Mesendoderm (in vitro differentiated cells): Measurements from ENCODE around the gene PLD5.
A peak's percentile ranks its signal among the peaks of the same experiment; 100 is the strongest.
"Not testable (repeated sequence)": the region's sequence is repeated elsewhere in the genome, so short reads cannot be mapped to it uniquely, and the experiment has no call there.

Experiments
- DNase-seq: peaks from one replicate; pipeline ENCODE4 v3.0.0; 2013
- H2AK5ac ChIP-seq: 2 replicates; pipeline ENCODE4 v1.6.1; 2013; ENCODE audit warnings: low read length, inconsistent platforms
- H2BK120ac ChIP-seq: 2 replicates; pipeline ENCODE4 v1.6.1; 2013; ENCODE audit warnings: low read depth, mild to moderate bottlenecking, low read length, moderate library complexity, mixed read lengths
- H2BK15ac ChIP-seq: replicated peaks from 2 replicates; pipeline ENCODE4 v1.6.1; 2013; ENCODE audit warnings: low read depth, mild to moderate bottlenecking, moderate library complexity
- H2BK5ac ChIP-seq: 2 replicates; pipeline ENCODE4 v1.6.1; 2013; ENCODE audit warnings: low read length, inconsistent platforms
- H3K18ac ChIP-seq: 2 replicates; pipeline ENCODE4 v1.6.1; 2013; ENCODE audit warnings: mild to moderate bottlenecking, low read length, mixed read lengths
- H3K23ac ChIP-seq: one replicate; pipeline ENCODE4 v1.6.1; 2013; ENCODE audit warnings: low read length
- H3K27ac ChIP-seq: 2 replicates; pipeline ENCODE4 v1.5.1; 2013; ENCODE audit warnings: low read depth, mild to moderate bottlenecking, inconsistent platforms, low read length, moderate library complexity
- H3K27me3 ChIP-seq: 2 replicates; pipeline ENCODE4 v1.6.1; 2013; ENCODE audit warnings: low read length, control low read depth, mild to moderate bottlenecking, inconsistent platforms; ENCODE audit not compliant: insufficient read depth, poor library complexity
- H3K36me3 ChIP-seq: 2 replicates; pipeline ENCODE4 v1.6.1; 2013; ENCODE audit warnings: low read length, inconsistent platforms; ENCODE audit not compliant: control insufficient read depth, insufficient read depth
- H3K4ac ChIP-seq: one replicate; pipeline ENCODE4 v1.6.1; 2013; ENCODE audit warnings: low read depth, mild to moderate bottlenecking, low read length, moderate library complexity
- H3K4me1 ChIP-seq: 2 replicates; pipeline ENCODE4 v1.6.1; 2013; ENCODE audit warnings: low read depth, low read length, inconsistent platforms; ENCODE audit not compliant: control insufficient read depth
- H3K4me2 ChIP-seq: 2 replicates; pipeline ENCODE4 v1.6.1; 2013; ENCODE audit warnings: low read length
- H3K4me3 ChIP-seq: 2 replicates; pipeline ENCODE4 v1.5.1; 2013; ENCODE audit warnings: mild to moderate bottlenecking, low read length
- H3K56ac ChIP-seq: one replicate; pipeline ENCODE4 v1.6.1; 2013; ENCODE audit warnings: low read length
- H3K79me1 ChIP-seq: 2 replicates; pipeline ENCODE4 v1.6.1; 2013; ENCODE audit warnings: low read length, inconsistent platforms
- H3K79me2 ChIP-seq: 2 replicates; pipeline ENCODE4 v1.6.1; 2013; ENCODE audit warnings: mild to moderate bottlenecking, low read length; ENCODE audit not compliant: control insufficient read depth, insufficient read depth
- H3K9ac ChIP-seq: 2 replicates; pipeline ENCODE4 v1.6.1; 2013; ENCODE audit warnings: low read length, inconsistent platforms
- H4K5ac ChIP-seq: one replicate; pipeline ENCODE4 v1.6.1; 2013; ENCODE audit warnings: low read length
- H4K8ac ChIP-seq: one replicate; pipeline ENCODE4 v1.6.1; 2013; ENCODE audit warnings: low read depth, mild to moderate bottlenecking, control low read depth, low read length, moderate library complexity
- WGBS: extraction: QIAGEN DNeasy Blood & Tissue Kit; methylation state at CpG from one replicate; pipeline ENCODE4 v1.1.7; 2013; ENCODE audit warnings: low lambda C conversion rate, missing lambda C conversion rate; ENCODE audit not compliant: insufficient coverage; ENCODE audit errors: extremely low coverage; 5-methylcytosine and 5-hydroxymethylcytosine counted together

The PLD5 gene

DNA sequence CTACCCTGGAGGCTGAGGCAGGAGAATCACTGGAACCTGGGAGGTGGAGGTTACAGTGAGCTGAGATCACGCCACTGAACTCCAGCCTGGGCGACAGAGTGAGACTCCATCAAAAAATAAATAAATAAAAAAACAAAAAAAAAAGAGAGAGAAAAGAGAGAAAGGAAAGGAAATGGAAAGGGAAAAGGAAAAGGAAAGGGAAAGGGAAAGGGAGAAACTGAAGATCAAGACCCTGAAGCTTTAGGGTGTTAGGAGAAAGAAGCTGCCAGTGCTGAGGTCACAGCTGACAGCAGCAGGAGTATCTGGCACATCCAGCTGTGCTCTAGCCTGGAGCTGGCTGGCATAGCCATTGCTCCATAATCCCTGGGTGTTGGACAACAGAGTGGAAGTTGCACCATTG, 257.5 kb downstream of the PLD5 start:
- H3K4me2 ChIP-seq, H2AK5ac ChIP-seq, H2BK15ac ChIP-seq, H3K9ac ChIP-seq, H4K5ac ChIP-seq, H4K8ac ChIP-seq, H2BK5ac ChIP-seq, H3K36me3 ChIP-seq, H3K4me1 ChIP-seq, H3K18ac ChIP-seq, H3K23ac ChIP-seq, H3K79me2 ChIP-seq, H3K79me1 ChIP-seq, H2BK120ac ChIP-seq, DNase-seq, H3K4me3 ChIP-seq, H3K27ac ChIP-seq, H3K56ac ChIP-seq, H3K27me3 ChIP-seq, H3K4ac ChIP-seq: not testable (repeated sequence)
- WGBS, result no CpG with 5 or more reads among the region's 2 CpGs

GRCh38 chr1:242264419-242264818, 260.1 kb downstream of the PLD5 start:
- not testable (repeated sequence) for H3K18ac ChIP-seq, DNase-seq, H3K4me3 ChIP-seq, H2BK120ac ChIP-seq, H3K79me1 ChIP-seq, H2AK5ac ChIP-seq, H3K36me3 ChIP-seq, H3K27ac ChIP-seq, H2BK15ac ChIP-seq, H3K4me2 ChIP-seq, H3K23ac ChIP-seq, H3K56ac ChIP-seq, H3K4me1 ChIP-seq, H3K4ac ChIP-seq, H2BK5ac ChIP-seq, H3K79me2 ChIP-seq, H3K27me3 ChIP-seq, H4K5ac ChIP-seq, H3K9ac ChIP-seq, H4K8ac ChIP-seq
- no CpG with 5 or more reads among the region's 7 CpGs for WGBS

DNA sequence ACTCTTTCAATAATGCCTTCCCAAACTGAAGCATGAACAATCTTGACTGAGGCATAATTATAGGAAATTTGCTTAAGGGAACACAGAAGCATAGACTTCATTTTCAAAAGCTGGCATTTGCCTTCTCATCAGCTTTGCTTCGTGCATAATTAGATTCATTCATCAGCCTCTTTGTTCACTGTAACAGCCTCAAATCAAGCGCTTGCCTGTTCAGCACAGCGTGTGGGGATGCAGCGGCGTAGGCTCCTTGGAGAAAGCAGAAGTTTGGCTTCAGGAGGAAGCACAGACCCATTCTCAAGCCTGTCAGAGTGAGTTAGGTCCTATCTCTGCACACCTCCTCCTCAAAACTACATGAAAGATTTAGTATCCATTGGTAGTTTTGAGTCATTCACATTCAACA, 279.2 kb downstream of the PLD5 start:
- Histone ChIP-seq H3K79me1 (no peaks in the 10 kb centered on the region), H3K79me2 (no peaks in the 10 kb centered on the region), H3K23ac (no peak overlapping the region), H3K27me3 (no peaks in the 10 kb centered on the region), H3K4me2 (no peak overlapping the region), H2BK5ac (no peak overlapping the region), H3K36me3 (no peaks in the 10 kb centered on the region), H3K4ac (no peak overlapping the region), H4K8ac (no peak overlapping the region), H2BK120ac (no peak overlapping the region), H3K18ac (no peak overlapping the region), H4K5ac (no peak overlapping the region), H3K9ac (no peak overlapping the region), H3K27ac (no peak overlapping the region), H3K4me3 (no peak overlapping the region), H3K56ac (no peak overlapping the region), H2AK5ac (no peak overlapping the region), H3K4me1 (peaks cover 3% of the 10 kb centered on the region), H2BK15ac (no peak overlapping the region)
- no CpG with 5 or more reads among the region's 5 CpGs for WGBS
- DNase-seq, result no peak

GRCh38 chr1:242243472-242243871, 281.0 kb downstream of the PLD5 start:
- H2BK5ac ChIP-seq, result no peak overlapping the region
- H3K79me2 ChIP-seq, result no peaks in the 10 kb centered on the region
- DNase-seq, result no peak
- no peak overlapping the region for H3K27ac ChIP-seq
- no peak overlapping the region for H3K23ac ChIP-seq
- peaks cover 3% of the 10 kb centered on the region for H3K4me1 ChIP-seq
- no peak overlapping the region for H3K4me2 ChIP-seq
- H3K9ac ChIP-seq, result no peak overlapping the region
- H3K79me1 ChIP-seq, result no peaks in the 10 kb centered on the region
- no peak overlapping the region for H2BK15ac ChIP-seq
- no peak overlapping the region for H3K4ac ChIP-seq
- H3K18ac ChIP-seq, result no peak overlapping the region
- no peak overlapping the region for H2BK120ac ChIP-seq
- H3K56ac ChIP-seq, result no peak overlapping the region
- H2AK5ac ChIP-seq, result no peak overlapping the region
- H3K36me3 ChIP-seq, result no peaks in the 10 kb centered on the region
- no peak overlapping the region for H3K4me3 ChIP-seq
- no peak overlapping the region for H4K8ac ChIP-seq
- no peaks in the 10 kb centered on the region for H3K27me3 ChIP-seq
- no peak overlapping the region for H4K5ac ChIP-seq
- WGBS, result no CpG with 5 or more reads among the region's 1 CpG

DNA sequence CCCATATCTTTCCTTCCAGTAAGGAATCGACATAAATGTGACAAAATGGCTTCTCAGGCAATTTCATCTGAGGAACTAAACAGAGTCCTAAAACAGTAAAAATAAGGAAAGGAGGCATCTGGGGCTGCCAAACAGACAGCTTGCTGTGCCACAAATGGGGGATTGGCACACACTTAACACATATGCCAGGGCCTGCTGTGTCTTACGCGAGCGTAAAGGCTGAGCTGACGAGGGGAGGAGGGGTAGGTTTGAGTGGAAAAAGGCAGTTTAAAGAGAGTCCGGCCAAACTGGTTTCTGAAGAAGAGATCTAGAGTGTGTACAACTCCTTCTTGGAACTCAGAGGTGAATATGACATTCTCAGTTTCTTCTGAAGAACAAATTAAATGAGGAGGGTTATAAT, 281.5 kb downstream of the PLD5 start:
- no peak overlapping the region for H2BK5ac ChIP-seq
- H3K4me3 ChIP-seq, result no peak overlapping the region
- no peak overlapping the region for H4K8ac ChIP-seq
- H3K27ac ChIP-seq, result no peak overlapping the region
- H3K4me1 ChIP-seq, result peaks cover 3% of the 10 kb centered on the region
- no peak overlapping the region for H3K18ac ChIP-seq
- H3K9ac ChIP-seq, result no peak overlapping the region
- no peak overlapping the region for H3K4ac ChIP-seq
- H4K5ac ChIP-seq, result no peak overlapping the region
- H3K79me1 ChIP-seq, result no peaks in the 10 kb centered on the region
- no peaks in the 10 kb centered on the region for H3K79me2 ChIP-seq
- no peak overlapping the region for H3K23ac ChIP-seq
- no peaks in the 10 kb centered on the region for H3K36me3 ChIP-seq
- H2AK5ac ChIP-seq, result no peak overlapping the region
- H2BK15ac ChIP-seq, result no peak overlapping the region
- peak; percentile 13 for DNase-seq
- WGBS, result no CpG with 5 or more reads among the region's 6 CpGs
- no peak overlapping the region for H3K56ac ChIP-seq
- no peak overlapping the region for H3K4me2 ChIP-seq
- H2BK120ac ChIP-seq, result no peak overlapping the region
- no peaks in the 10 kb centered on the region for H3K27me3 ChIP-seq

DNA sequence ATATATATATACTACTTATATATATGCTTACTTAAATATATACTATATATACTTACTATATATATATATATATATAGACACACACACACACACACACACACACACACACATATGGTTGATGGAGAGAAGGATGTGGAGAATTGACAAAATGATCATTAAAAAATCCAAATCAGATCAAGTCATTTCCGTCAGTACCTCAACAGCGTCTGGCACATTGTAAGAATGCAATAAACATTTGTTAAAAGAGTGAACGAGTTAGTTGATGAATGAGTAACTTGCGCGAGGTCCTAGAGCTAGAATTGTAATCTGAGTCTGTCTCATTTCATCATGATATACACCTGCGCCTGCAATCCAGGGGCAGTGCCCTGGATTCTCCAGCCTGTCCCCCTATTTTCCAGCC, 282.6 kb downstream of the PLD5 start:
- no peaks in the 10 kb centered on the region for H3K27me3 ChIP-seq
- H3K23ac ChIP-seq, result no peak overlapping the region
- no peak overlapping the region for H2BK5ac ChIP-seq
- no peak overlapping the region for H3K4ac ChIP-seq
- H4K8ac ChIP-seq, result no peak overlapping the region
- H3K18ac ChIP-seq, result no peak overlapping the region
- H3K56ac ChIP-seq, result no peak overlapping the region
- H2AK5ac ChIP-seq, result no peak overlapping the region
- no peak overlapping the region for H4K5ac ChIP-seq
- peaks cover 3% of the 10 kb centered on the region for H3K4me1 ChIP-seq
- H3K9ac ChIP-seq, result no peak overlapping the region
- no peak overlapping the region for H3K4me2 ChIP-seq
- no peaks in the 10 kb centered on the region for H3K79me2 ChIP-seq
- H3K79me1 ChIP-seq, result no peaks in the 10 kb centered on the region
- no peak overlapping the region for H3K4me3 ChIP-seq
- no CpG with 5 or more reads among the region's 6 CpGs for WGBS
- H3K27ac ChIP-seq, result no peak overlapping the region
- no peak for DNase-seq
- no peaks in the 10 kb centered on the region for H3K36me3 ChIP-seq
- no peak overlapping the region for H2BK15ac ChIP-seq
- no peak overlapping the region for H2BK120ac ChIP-seq
